ENCODE measurements around the gene SPZ1. TPM values are rescaled to one million over a fixed set of nuclear protein-coding genes. Genes with fewer than 3 reads are reported as not detected.
"Not testable (repeated sequence)": the region's sequence is repeated elsewhere in the genome, so short reads cannot be mapped to it uniquely, and the experiment has no call there.

The SPZ1 gene
- not detected for total RNA-seq
- not detected for polyA plus RNA-seq (2013, experiment 1 of 2)
- not detected for polyA plus RNA-seq (2013, experiment 2 of 2)
- long read RNA-seq, experiment 1 = 0 reads
- long read RNA-seq, experiment 2 = 0 reads
- long read RNA-seq, experiment 3 = 0 reads
- long read RNA-seq, experiment 4 = 0 reads

GRCh38 chr5:80319702-80320101 lies at the start of gene SPZ1:
SPZ1 (plus strand) TSS chr5:80320002; CDS start chr5:80320216, 214 bp downstream.
- no peaks in the 10 kb centered on the region for H3K4me1 ChIP-seq (ENCODE audit: control insufficient read depth, insufficient read depth, low read length)
- H3K4me3 ChIP-seq (ENCODE audit: low read length) = no peak within 1 kb of the TSS
- DNase-seq = no peak
- TF ChIP-seq, protein P1, sequence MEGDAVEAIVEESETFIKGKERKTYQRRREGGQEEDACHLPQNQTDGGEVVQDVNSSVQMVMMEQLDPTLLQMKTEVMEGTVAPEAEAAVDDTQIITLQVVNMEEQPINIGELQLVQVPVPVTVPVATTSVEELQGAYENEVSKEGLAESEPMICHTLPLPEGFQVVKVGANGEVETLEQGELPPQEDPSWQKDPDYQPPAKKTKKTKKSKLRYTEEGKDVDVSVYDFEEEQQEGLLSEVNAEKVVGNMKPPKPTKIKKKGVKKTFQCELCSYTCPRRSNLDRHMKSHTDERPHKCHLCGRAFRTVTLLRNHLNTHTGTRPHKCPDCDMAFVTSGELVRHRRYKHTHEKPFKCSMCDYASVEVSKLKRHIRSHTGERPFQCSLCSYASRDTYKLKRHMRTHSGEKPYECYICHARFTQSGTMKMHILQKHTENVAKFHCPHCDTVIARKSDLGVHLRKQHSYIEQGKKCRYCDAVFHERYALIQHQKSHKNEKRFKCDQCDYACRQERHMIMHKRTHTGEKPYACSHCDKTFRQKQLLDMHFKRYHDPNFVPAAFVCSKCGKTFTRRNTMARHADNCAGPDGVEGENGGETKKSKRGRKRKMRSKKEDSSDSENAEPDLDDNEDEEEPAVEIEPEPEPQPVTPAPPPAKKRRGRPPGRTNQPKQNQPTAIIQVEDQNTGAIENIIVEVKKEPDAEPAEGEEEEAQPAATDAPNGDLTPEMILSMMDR (conservative IDR thresholded peaks at IDR 0.05) = no peak
- no peak within 1 kb of the TSS for H3K9ac ChIP-seq (ENCODE audit: extremely low read depth, low read length, poor library complexity, severe bottlenecking)
- Mint-ChIP-seq H3K4me3 (no peak within 1 kb of the TSS), H3K36me3 (ENCODE audit: low read depth) (no peaks in the 10 kb centered on the region), H3K27me3 (ENCODE audit: insufficient read depth) (peaks cover 3% of the 10 kb centered on the region), H3K27ac (no peak within 1 kb of the TSS), H3K4me1 (no peaks in the 10 kb centered on the region), H3K9me3 (no peaks in the 10 kb centered on the region)
- H3K27ac ChIP-seq (ENCODE audit: low read depth, low read length) = no peak within 1 kb of the TSS
- H3K27me3 ChIP-seq (ENCODE audit: control insufficient read depth, insufficient read depth, low read length, poor library complexity, severe bottlenecking) = no peaks in the 10 kb centered on the region
- H3K9me3 ChIP-seq (ENCODE audit: control insufficient read depth, low read length) = no peaks in the 10 kb centered on the region
- no peaks in the 10 kb centered on the region for H3K36me3 ChIP-seq (ENCODE audit: control insufficient read depth, insufficient read depth, low read length)
- WGBS, 2 experiments (ENCODE audit: insufficient coverage in 1 of 2, insufficient read length in 1 of 2) = 92 to 98% methylated on average over 2 of the region's 2 CpGs

GRCh38 chr5:80270543-80270942 lies 49.3 kb upstream of the SPZ1 start:
- not testable (repeated sequence) for H3K36me3 Mint-ChIP-seq (ENCODE audit: low read depth)

GRCh38 chr5:80275347-80275746 lies 44.5 kb upstream of the SPZ1 start:
- H3K27ac ChIP-seq (ENCODE audit: low read depth, low read length) = no peak overlapping the region
- TF ChIP-seq, protein P1 (conservative IDR thresholded peaks at IDR 0.05) = peak; percentile 73
- H3K4me1 ChIP-seq (ENCODE audit: control insufficient read depth, insufficient read depth, low read length) = no peaks in the 10 kb centered on the region
- WGBS, 2 experiments (ENCODE audit: insufficient coverage in 1 of 2, insufficient read length in 1 of 2) = 85 to 100% methylated on average over 2 of the region's 2 CpGs
- H3K9me3 ChIP-seq (ENCODE audit: control insufficient read depth, low read length) = no peaks in the 10 kb centered on the region
- H3K36me3 ChIP-seq (ENCODE audit: control insufficient read depth, insufficient read depth, low read length) = no peaks in the 10 kb centered on the region
- Mint-ChIP-seq H3K27ac (no peak overlapping the region), H3K9me3 (no peaks in the 10 kb centered on the region), H3K4me3 (no peak overlapping the region), H3K36me3 (ENCODE audit: low read depth) (no peaks in the 10 kb centered on the region), H3K4me1 (no peaks in the 10 kb centered on the region), H3K27me3 (ENCODE audit: insufficient read depth) (no peaks in the 10 kb centered on the region)
- no peak overlapping the region for H3K9ac ChIP-seq (ENCODE audit: extremely low read depth, low read length, poor library complexity, severe bottlenecking)
- peak; percentile 64 for DNase-seq
- no peak overlapping the region for H3K4me3 ChIP-seq (ENCODE audit: low read length)
- H3K27me3 ChIP-seq (ENCODE audit: control insufficient read depth, insufficient read depth, low read length, poor library complexity, severe bottlenecking) = no peaks in the 10 kb centered on the region

More at GRCh38 chr5:80270543-80270942, 49.3 kb upstream of the SPZ1 start:
- H3K9ac ChIP-seq (ENCODE audit: extremely low read depth, low read length, poor library complexity, severe bottlenecking); DNase-seq; H3K27ac ChIP-seq (ENCODE audit: low read depth, low read length); H3K9me3 ChIP-seq (ENCODE audit: control insufficient read depth, low read length); H3K4me1 ChIP-seq (ENCODE audit: control insufficient read depth, insufficient read depth, low read length); H3K4me3 ChIP-seq (ENCODE audit: low read length); H3K27me3 ChIP-seq (ENCODE audit: control insufficient read depth, insufficient read depth, low read length, poor library complexity, severe bottlenecking); H3K4me3 Mint-ChIP-seq; H3K27me3 Mint-ChIP-seq (ENCODE audit: insufficient read depth); H3K36me3 ChIP-seq (ENCODE audit: control insufficient read depth, insufficient read depth, low read length); H3K9me3 Mint-ChIP-seq: not testable (repeated sequence)
- 83 to 95% methylated on average over 2 of the region's 2 CpGs for WGBS, 2 experiments (ENCODE audit: insufficient coverage in 1 of 2, insufficient read length in 1 of 2)
- Mint-ChIP-seq H3K4me1 (peaks cover 15% of the 10 kb centered on the region), H3K27ac (peak overlapping the region; percentile 16)

DNA sequence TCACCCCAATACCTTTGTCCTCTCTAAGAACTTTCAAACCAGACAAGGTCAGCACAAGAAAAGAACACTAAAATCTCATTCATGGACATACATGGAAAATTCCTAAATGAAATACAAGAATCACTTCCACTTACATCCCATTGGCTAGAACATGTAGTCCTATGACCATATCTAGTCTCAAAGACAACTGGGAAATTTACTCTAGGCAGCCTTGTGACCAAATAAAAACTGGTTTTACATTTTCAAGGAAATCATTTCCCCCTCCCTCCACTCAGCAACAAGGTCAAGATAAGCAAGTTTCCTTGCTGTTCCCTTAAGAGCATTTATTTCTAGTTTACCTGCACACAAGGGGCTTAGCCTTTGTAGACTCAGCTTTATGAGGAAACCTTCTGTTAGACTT lies 43.6 kb upstream of the SPZ1 start:
- no peaks in the 10 kb centered on the region for H3K36me3 Mint-ChIP-seq (ENCODE audit: low read depth)
- H3K27ac Mint-ChIP-seq = no peak overlapping the region
- Histone ChIP-seq H3K27me3 (ENCODE audit: control insufficient read depth, insufficient read depth, low read length, poor library complexity, severe bottlenecking) (no peaks in the 10 kb centered on the region), H3K9ac (ENCODE audit: extremely low read depth, low read length, poor library complexity, severe bottlenecking) (no peak overlapping the region), H3K9me3 (ENCODE audit: control insufficient read depth, low read length) (no peaks in the 10 kb centered on the region), H3K36me3 (ENCODE audit: control insufficient read depth, insufficient read depth, low read length) (no peaks in the 10 kb centered on the region), H3K27ac (ENCODE audit: low read depth, low read length) (no peak overlapping the region), H3K4me1 (ENCODE audit: control insufficient read depth, insufficient read depth, low read length) (no peaks in the 10 kb centered on the region), H3K4me3 (ENCODE audit: low read length) (no peak overlapping the region)
- H3K4me1 Mint-ChIP-seq = no peaks in the 10 kb centered on the region
- no peak for DNase-seq
- no peaks in the 10 kb centered on the region for H3K27me3 Mint-ChIP-seq (ENCODE audit: insufficient read depth)
- no peak overlapping the region for H3K4me3 Mint-ChIP-seq
- H3K9me3 Mint-ChIP-seq = no peaks in the 10 kb centered on the region
- TF ChIP-seq, protein P1 (conservative IDR thresholded peaks at IDR 0.05) = no peak
